Thymus (tissue), 11 donors: Measurements from ENCODE around the gene TAGLN3. TPM values are rescaled to one million over a fixed set of nuclear protein-coding genes. Genes with fewer than 3 reads are reported as not detected.
"Not testable (repeated sequence)": the region's sequence is repeated elsewhere in the genome, so short reads cannot be mapped to it uniquely, and the experiment has no call there.

Source experiments
- DNase-seq, 9 donors: peaks; one replicate each; pipeline ENCODE4 v3.0.0-alpha.2; 2013; ENCODE audit warnings: low spot score in 9 of 9, low read depth in 6 of 9, missing footprints in 1 of 9
- H3K27ac ChIP-seq, 2 donors: one replicate each; pipeline ENCODE4 v1.5.1; 2013; ENCODE audit warnings: control low read depth in 1 of 2, low read depth in 1 of 2, low read length in 1 of 2, mild to moderate bottlenecking in 1 of 2, moderate library complexity in 1 of 2
- H3K27me3 ChIP-seq, 2 donors: one replicate each; pipeline ENCODE4 v1.5.1; 2013; ENCODE audit warnings: low read length in 1 of 2; ENCODE audit not compliant: control insufficient read depth in 2 of 2, insufficient read depth in 1 of 2
- H3K36me3 ChIP-seq, 2 donors: one replicate each; pipeline ENCODE4 v1.5.1; 2013; ENCODE audit warnings: low read length in 1 of 2, mild to moderate bottlenecking in 1 of 2, moderate library complexity in 1 of 2; ENCODE audit not compliant: control insufficient read depth in 2 of 2, insufficient read depth in 2 of 2
- H3K4me1 ChIP-seq, 2 donors: one replicate each; pipeline ENCODE4 v1.5.1; 2013; ENCODE audit warnings: low read length in 2 of 2; ENCODE audit not compliant: control insufficient read depth in 2 of 2, insufficient read depth in 2 of 2
- H3K4me3 ChIP-seq, 2 donors: one replicate each; pipeline ENCODE4 v1.5.1; 2013; ENCODE audit warnings: low read length in 2 of 2, control low read depth in 1 of 2, mild to moderate bottlenecking in 1 of 2
- H3K9me3 ChIP-seq, 2 donors: one replicate each; pipeline ENCODE4 v1.5.1; 2013; ENCODE audit warnings: low read length in 1 of 2, mild to moderate bottlenecking in 1 of 2; ENCODE audit not compliant: control insufficient read depth in 2 of 2, insufficient read depth in 1 of 2
- WGBS: extraction: QIAGEN DNeasy Blood & Tissue Kit; methylation state at CpG from one replicate; pipeline ENCODE4 v1.1.7; 2013; 5-methylcytosine and 5-hydroxymethylcytosine counted together
- polyA plus RNA-seq: library from polyadenylated mRNA; stranded (reverse); fragments of 200-250 nt; gene quantifications from one replicate; pipeline ENCODE4 v1.2.3, GENCODE V29; 2013
- total RNA-seq: library from RNA; stranded (reverse); fragments of 120-200 nt; gene quantifications from one replicate; pipeline ENCODE4 v1.2.4, GENCODE V29; 2013
- donor health status: healthy.

The TAGLN3 gene
- total and polyA plus RNA-seq, 2 donors: 1.0 to 1.5 TPM

DNA sequence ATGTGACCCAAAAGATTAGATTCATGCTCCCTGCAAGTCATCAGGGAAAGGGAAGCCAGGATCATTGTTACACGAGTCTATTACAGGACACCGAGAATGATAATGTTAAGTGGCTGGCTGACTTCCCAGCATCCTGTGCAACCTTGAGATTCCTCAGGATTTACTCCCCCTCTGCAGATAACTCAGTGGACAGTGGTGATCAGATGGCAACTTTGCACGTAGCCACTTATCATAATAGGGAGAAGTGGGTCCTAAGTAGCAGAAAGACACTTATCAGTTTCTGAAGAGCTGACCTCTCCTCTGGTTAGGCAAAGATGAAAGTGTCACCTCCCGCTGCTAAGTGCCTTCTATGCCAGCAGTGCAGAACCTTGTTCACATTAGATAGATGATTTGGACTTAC, 29.1 kb downstream of the TAGLN3 start:
- peaks cover 0 to 3% of the 10 kb centered on the region in 2 donors for H3K9me3 ChIP-seq
- no peaks in the 10 kb centered on the region for H3K4me1 ChIP-seq
- no peaks in the 10 kb centered on the region for H3K36me3 ChIP-seq
- H3K27ac ChIP-seq: no peak overlapping the region
- H3K4me3 ChIP-seq: no peak overlapping the region
- WGBS: 96% methylated on average over 4 of the region's 4 CpGs
- no peaks in the 10 kb centered on the region for H3K27me3 ChIP-seq
- no peak for DNase-seq

DNA sequence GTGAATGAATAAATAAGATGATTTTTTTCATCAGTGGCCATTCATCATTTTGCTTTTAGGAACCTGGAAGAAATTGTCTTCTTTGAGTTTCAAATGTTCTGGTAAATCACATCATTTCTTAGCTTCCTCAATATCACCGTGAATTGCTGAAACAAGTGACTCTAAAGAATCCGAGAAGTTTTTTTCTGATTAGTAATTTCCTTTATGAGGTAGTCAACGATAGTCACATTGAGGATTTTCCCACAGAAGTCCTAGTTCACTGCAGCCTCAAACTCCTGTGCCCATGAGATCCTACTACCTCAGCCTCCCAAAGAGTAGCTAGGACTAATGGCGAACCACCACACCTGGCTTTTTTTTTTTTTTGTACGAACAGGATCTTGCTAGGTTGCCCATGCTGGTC, 32.2 kb downstream of the TAGLN3 start:
- H3K9me3 ChIP-seq: peaks cover 0 to 3% of the 10 kb centered on the region in 2 donors
- no peak overlapping the region for H3K27ac ChIP-seq
- H3K36me3 ChIP-seq: no peaks in the 10 kb centered on the region
- H3K4me3 ChIP-seq: no peak overlapping the region
- no peaks in the 10 kb centered on the region for H3K4me1 ChIP-seq
- no peaks in the 10 kb centered on the region for H3K27me3 ChIP-seq
- DNase-seq: no peak
- WGBS: 97% methylated on average over 5 of the region's 5 CpGs

DNA sequence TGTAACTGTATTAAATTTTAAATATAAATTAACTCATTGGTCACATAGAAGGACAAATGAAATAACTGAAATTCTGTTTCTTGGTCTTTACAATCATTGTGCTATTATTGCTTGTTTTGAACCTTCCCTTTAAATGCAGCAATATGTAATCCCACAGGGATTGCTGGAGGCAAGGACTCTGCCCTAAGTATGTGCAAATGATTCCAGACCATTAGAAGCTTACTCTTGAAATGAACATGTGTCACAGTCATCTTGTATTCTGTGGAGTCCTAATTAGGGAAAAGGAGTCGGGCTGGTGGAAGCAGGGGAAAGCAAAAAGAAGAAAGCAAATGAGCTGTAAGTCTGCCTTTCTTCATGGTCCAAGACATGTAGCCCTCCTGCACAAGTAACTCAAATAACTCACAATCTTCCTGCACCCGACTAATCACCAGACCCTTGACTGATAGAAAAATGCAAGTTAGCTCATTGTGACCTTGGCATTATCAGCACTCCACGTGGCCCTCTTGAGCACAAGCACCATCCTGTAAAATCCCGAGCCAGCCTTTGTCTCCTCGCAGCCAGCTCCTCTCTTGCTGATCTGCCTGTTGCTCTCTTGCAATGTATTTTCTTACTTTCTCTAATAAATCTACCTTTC, 33.5 kb downstream of the TAGLN3 start:
- Histone ChIP-seq H3K4me3 (no peak overlapping the region), H3K9me3 (peaks cover 0 to 3% of the 10 kb centered on the region in 2 donors), H3K27me3 (no peaks in the 10 kb centered on the region), H3K4me1 (no peaks in the 10 kb centered on the region), H3K36me3 (no peaks in the 10 kb centered on the region), H3K27ac (no peak overlapping the region)
- no peak for DNase-seq
- WGBS: 96% methylated on average over 5 of the region's 5 CpGs

DNA sequence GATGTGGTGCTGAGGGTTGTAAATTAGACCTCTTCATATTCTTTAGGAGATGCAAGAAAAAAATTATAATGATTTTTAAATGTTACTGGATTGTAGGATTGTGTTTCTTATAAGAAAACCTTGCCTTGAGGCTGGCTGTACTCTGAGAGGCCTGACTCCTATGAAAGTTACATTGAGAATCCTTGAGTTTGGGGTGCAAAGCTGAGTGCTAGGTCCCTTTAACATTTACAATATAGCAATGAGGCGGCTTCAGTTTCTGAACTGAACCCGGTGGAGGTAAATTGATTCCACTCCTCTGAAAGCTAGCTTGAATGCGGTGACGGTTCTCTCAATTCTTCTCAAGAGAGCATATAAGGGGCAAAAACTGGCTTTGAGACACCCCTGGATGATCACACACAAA, 35.7 kb downstream of the TAGLN3 start, which contains the start of gene TMPRSS7:
Gene TMPRSS7 (plus strand): TSS at position 301 of the 400 bp plus-strand sequence. CDS start 110 bp downstream, outside the sequence.
- no peak for DNase-seq
- H3K27ac ChIP-seq: no peak within 1 kb of the TSS
- H3K36me3 ChIP-seq: no peaks in the 10 kb centered on the region
- WGBS: 96% methylated on average over 4 of the region's 4 CpGs
- no peak within 1 kb of the TSS for H3K4me3 ChIP-seq
- peaks cover 0 to 2% of the 10 kb centered on the region in 2 donors for H3K4me1 ChIP-seq
- H3K9me3 ChIP-seq: peaks cover 0 to 3% of the 10 kb centered on the region in 2 donors
- no peaks in the 10 kb centered on the region for H3K27me3 ChIP-seq

DNA sequence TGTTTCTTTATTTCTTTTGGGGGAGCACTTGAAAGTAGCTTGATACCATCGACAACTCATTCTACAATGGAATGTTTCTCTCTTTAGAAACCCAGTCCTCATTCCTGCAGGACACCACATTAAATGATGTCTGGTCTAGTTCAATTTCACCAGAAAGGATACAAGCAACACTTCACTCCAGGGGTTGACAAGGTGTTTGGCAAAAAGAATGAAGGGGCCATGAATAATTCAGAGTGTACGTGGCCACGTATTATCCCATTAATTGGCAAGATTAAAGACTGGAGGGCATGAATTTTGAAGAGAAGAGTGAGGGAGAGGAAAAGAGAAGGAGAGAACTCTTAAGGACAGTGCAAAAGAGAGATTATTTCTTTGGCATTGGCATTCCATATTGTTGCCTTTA, 36.5 kb downstream of the TAGLN3 start:
- WGBS: 81% methylated on average over 3 of the region's 3 CpGs
- Histone ChIP-seq H3K4me3 (no peak overlapping the region), H3K9me3 (peaks cover 0 to 3% of the 10 kb centered on the region in 2 donors), H3K4me1 (peaks cover 1 to 2% of the 10 kb centered on the region in 2 donors), H3K27me3 (no peaks in the 10 kb centered on the region), H3K27ac (no peak overlapping the region), H3K36me3 (no peaks in the 10 kb centered on the region)
- no peak for DNase-seq

DNA sequence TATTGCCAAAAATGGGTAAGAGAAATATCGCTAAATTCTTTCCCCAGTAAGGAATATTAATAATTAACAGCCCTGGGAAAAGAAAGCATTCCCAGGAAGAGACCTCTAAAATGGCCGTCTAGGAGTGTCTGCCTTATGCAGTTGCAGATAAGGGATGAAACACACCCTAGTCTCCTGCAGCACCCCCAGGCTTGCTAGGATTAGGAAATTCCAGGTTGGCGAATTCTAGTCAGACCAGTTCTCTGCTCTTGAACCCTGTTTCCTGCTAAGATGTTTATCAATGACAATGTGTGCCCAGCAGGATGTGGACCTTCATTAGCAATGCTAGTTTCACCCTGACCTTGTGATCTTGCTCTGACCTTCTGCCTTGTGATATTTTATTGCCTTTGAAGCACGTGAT, 38.5 kb downstream of the TAGLN3 start:
- not testable (repeated sequence) for DNase-seq, H3K27me3 ChIP-seq, H3K36me3 ChIP-seq, H3K9me3 ChIP-seq, H3K4me1 ChIP-seq, H3K4me3 ChIP-seq, H3K27ac ChIP-seq
- WGBS: 92% methylated on average over 4 of the region's 4 CpGs

DNA sequence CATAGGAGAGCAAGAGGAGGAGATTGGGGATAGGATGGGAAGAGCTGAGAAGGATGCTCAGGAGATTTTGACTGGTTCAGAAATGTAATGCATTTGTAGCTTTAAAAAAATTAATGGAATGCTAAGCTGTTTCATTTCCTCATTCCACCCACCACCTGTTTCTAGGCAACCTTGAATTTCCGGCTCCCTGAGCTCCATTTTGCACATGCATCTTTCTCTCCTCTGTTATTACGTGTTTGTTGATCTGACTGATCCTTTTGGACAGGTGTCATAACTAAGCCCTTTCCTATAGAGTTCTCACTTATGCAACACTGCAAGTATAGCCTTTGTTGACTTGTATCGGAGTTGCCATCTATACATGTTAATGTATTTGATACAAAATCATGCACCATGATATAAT, 40.1 kb downstream of the TAGLN3 start:
- Histone ChIP-seq H3K36me3 (no peaks in the 10 kb centered on the region), H3K27ac (no peak overlapping the region), H3K9me3 (no peaks in the 10 kb centered on the region), H3K27me3 (no peaks in the 10 kb centered on the region), H3K4me3 (no peak overlapping the region), H3K4me1 (peaks cover 2 to 4% of the 10 kb centered on the region in 2 donors)
- WGBS: 91% methylated on average over 3 of the region's 3 CpGs
- DNase-seq: no peak

DNA sequence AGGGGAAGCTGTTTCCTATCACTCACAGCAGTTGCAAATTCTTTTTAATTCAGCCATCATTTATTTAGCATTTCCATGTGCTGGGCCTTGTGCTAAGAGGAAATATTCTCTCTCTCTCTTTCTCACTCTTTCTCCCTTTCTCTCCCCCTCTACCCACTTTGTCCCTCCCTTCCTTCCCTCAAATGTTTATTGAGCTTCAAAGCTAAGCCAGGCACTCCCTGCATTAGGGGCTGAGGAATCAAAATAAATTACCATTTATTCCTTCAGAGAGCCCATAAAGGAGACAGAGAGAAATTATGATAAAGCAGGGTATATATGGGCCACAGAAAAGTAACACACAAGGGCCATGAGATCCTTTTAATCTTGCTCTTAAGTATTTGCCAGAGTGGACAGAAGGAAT, 42.6 kb downstream of the TAGLN3 start:
- H3K27me3 ChIP-seq: no peaks in the 10 kb centered on the region
- no peak overlapping the region for H3K4me3 ChIP-seq
- no peak for DNase-seq

DNA sequence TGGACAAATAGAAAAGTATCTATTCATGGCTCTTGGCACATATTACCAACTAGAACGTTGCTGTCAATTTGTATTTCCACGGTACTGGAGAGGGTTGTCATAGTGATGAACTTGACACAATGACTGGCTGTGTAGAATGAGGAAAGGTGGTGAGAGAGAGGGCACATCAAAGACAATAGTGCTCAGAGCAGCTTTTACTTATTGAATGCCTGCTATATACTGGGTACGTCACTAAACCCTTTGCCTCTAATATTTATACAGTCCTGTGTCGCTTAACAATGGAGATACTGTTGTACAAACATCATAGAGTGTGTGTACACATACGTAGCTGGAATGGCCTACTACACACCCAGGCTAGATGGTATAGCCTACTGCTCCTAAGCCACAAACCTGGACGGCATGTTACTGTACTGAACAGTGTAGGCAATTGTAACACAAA, 44.1 kb downstream of the TAGLN3 start:
- H3K27me3 ChIP-seq: no peaks in the 10 kb centered on the region
- peaks cover 0 to 3% of the 10 kb centered on the region in 2 donors for H3K9me3 ChIP-seq
- 95% methylated on average over 6 of the region's 6 CpGs for WGBS
- peaks cover 4 to 8% of the 10 kb centered on the region in 2 donors for H3K4me1 ChIP-seq
- DNase-seq: no peak
- H3K36me3 ChIP-seq: no peaks in the 10 kb centered on the region
- no peak overlapping the region for H3K4me3 ChIP-seq
- no peak overlapping the region for H3K27ac ChIP-seq

More for the DNA sequence above, 42.6 kb downstream of the TAGLN3 start:
- peaks cover 4 to 8% of the 10 kb centered on the region in 2 donors for H3K4me1 ChIP-seq
- no peaks in the 10 kb centered on the region for H3K36me3 ChIP-seq
- peaks cover 0 to 3% of the 10 kb centered on the region in 2 donors for H3K9me3 ChIP-seq
- H3K27ac ChIP-seq: no peak overlapping the region
